Activated effector memory CD4-positive, alpha-beta T cell treated with Interleukin-2 at 50 U/mL for 16 hours (primary cell): ENCODE measurements around the gene KCNS3.

Experiments
- DNase-seq: peaks from one replicate; pipeline ENCODE4 v3.0.0-alpha.2; 2020

Gene KCNS3

GRCh38 chr2:17878281-17879136 is at the start of gene KCNS3:
KCNS3 (plus strand) TSS chr2:17878667; CDS start chr2:17931009, 52,342 bp downstream.
- no peak for DNase-seq

- DNase-seq, result no peak
These were observed 48.1 kb upstream of the KCNS3 start for GRCh38 chr2:17830053-17831034.

GRCh38 chr2:17835516-17835915 is 43.0 kb upstream of the KCNS3 start:
- DNase-seq, result no peak

GRCh38 chr2:17839959-17840358 is 38.5 kb upstream of the KCNS3 start:
- DNase-seq, result no peak

GRCh38 chr2:17843457-17843856 is 35.0 kb upstream of the KCNS3 start:
- no peak for DNase-seq

GRCh38 chr2:17845806-17846205 is 32.7 kb upstream of the KCNS3 start:
- no peak for DNase-seq

GRCh38 chr2:17846676-17847075 is 31.8 kb upstream of the KCNS3 start:
- DNase-seq, result no peak

- DNase-seq, result no peak
These were observed 31.2 kb upstream of the KCNS3 start for GRCh38 chr2:17847236-17847635.

GRCh38 chr2:17849275-17849674 is 29.2 kb upstream of the KCNS3 start:
- no peak for DNase-seq

- DNase-seq, result no peak
These were observed 28.3 kb upstream of the KCNS3 start for GRCh38 chr2:17850151-17850550.

GRCh38 chr2:17851731-17852585 is 26.5 kb upstream of the KCNS3 start:
- DNase-seq, result no peak

- DNase-seq, result no peak
These were observed 24.7 kb upstream of the KCNS3 start for GRCh38 chr2:17853799-17854198.

GRCh38 chr2:17857021-17857420 is 21.4 kb upstream of the KCNS3 start:
- no peak for DNase-seq

- DNase-seq, result no peak
These were observed 20.4 kb upstream of the KCNS3 start for GRCh38 chr2:17858064-17858463.

- DNase-seq, result no peak
These were observed 14.9 kb upstream of the KCNS3 start for GRCh38 chr2:17863539-17863938.

GRCh38 chr2:17864676-17865075 is 13.8 kb upstream of the KCNS3 start:
- no peak for DNase-seq

- no peak for DNase-seq
These were observed 11.3 kb upstream of the KCNS3 start for GRCh38 chr2:17867133-17867532.

GRCh38 chr2:17869128-17869527 is 9.3 kb upstream of the KCNS3 start:
- no peak for DNase-seq

- DNase-seq, result no peak
These were observed 6.8 kb upstream of the KCNS3 start for GRCh38 chr2:17871639-17872038.

- no peak for DNase-seq
These were observed 5.4 kb upstream of the KCNS3 start for GRCh38 chr2:17873021-17873420.

GRCh38 chr2:17876590-17876989 is 1.9 kb upstream of the KCNS3 start:
- DNase-seq, result no peak

- DNase-seq, result no peak
These were observed 621 bp upstream of the KCNS3 start for GRCh38 chr2:17877811-17878280.
